ENCODE measurements around the gene SDC1.

- no peak for TF ChIP-seq CTCF (IDR thresholded peaks at IDR 0.05)
- no peak for TF ChIP-seq POLR2A (IDR thresholded peaks at IDR 0.05)
- TF ChIP-seq EP300 (IDR thresholded peaks at IDR 0.05): no peak
These were observed 60.7 kb downstream of the SDC1 start for GRCh38 chr2:20164061-20164733.

Data from ovary (tissue), 3 donors.